ENCODE measurements around the gene BCAS4.

The BCAS4 gene

DNA sequence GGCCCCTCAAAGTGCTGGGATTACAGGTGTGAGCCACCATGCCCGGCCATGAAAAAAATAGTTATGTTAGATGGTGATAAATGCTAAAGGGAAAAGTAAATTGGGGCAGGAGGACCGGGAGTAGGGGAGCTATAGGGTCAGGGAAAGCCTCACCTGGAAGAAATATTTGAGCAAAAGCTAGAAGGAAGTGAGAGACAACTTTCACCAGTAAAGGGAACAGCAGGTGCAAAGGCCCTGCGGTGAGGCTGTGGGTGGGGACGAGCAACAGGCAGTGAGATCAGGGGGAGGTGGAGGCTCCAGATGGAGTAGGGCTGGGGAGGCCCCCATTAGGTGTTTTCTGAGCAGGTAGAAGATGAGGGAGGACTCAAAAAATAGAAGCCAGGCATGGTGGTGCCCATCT is 16.0 kb downstream of the BCAS4 start:
- TF ChIP-seq NFIC (IDR thresholded peaks at IDR 0.05) (no peak), TAF1 (IDR thresholded peaks at IDR 0.05; ENCODE audit: low read depth) (no peak), CEBPB (IDR thresholded peaks at IDR 0.05) (no peak), TEAD4 (IDR thresholded peaks at IDR 0.05) (no peak), TCF12 (IDR thresholded peaks at IDR 0.05; ENCODE audit: low read depth) (no peak), EGR1 (IDR thresholded peaks at IDR 0.05) (no peak), EP300 (IDR thresholded peaks at IDR 0.05; ENCODE audit: borderline replicate concordance) (no peak), ZBTB7A (IDR thresholded peaks at IDR 0.05; ENCODE audit: low read depth) (no peak), CREB1 (IDR thresholded peaks at IDR 0.05; ENCODE audit: low read depth) (no peak), YY1 (IDR thresholded peaks at IDR 0.05; ENCODE audit: low read depth) (no peak), FOXM1 (IDR thresholded peaks at IDR 0.05; ENCODE audit: borderline replicate concordance, low read depth) (no peak), RAD21 (IDR thresholded peaks at IDR 0.05; ENCODE audit: low read depth) (no peak)
- TF ChIP-seq, protein P1, sequence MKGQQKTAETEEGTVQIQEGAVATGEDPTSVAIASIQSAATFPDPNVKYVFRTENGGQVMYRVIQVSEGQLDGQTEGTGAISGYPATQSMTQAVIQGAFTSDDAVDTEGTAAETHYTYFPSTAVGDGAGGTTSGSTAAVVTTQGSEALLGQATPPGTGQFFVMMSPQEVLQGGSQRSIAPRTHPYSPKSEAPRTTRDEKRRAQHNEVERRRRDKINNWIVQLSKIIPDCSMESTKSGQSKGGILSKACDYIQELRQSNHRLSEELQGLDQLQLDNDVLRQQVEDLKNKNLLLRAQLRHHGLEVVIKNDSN (IDR thresholded peaks at IDR 0.05), result no peak
- TF ChIP-seq, protein P2, sequence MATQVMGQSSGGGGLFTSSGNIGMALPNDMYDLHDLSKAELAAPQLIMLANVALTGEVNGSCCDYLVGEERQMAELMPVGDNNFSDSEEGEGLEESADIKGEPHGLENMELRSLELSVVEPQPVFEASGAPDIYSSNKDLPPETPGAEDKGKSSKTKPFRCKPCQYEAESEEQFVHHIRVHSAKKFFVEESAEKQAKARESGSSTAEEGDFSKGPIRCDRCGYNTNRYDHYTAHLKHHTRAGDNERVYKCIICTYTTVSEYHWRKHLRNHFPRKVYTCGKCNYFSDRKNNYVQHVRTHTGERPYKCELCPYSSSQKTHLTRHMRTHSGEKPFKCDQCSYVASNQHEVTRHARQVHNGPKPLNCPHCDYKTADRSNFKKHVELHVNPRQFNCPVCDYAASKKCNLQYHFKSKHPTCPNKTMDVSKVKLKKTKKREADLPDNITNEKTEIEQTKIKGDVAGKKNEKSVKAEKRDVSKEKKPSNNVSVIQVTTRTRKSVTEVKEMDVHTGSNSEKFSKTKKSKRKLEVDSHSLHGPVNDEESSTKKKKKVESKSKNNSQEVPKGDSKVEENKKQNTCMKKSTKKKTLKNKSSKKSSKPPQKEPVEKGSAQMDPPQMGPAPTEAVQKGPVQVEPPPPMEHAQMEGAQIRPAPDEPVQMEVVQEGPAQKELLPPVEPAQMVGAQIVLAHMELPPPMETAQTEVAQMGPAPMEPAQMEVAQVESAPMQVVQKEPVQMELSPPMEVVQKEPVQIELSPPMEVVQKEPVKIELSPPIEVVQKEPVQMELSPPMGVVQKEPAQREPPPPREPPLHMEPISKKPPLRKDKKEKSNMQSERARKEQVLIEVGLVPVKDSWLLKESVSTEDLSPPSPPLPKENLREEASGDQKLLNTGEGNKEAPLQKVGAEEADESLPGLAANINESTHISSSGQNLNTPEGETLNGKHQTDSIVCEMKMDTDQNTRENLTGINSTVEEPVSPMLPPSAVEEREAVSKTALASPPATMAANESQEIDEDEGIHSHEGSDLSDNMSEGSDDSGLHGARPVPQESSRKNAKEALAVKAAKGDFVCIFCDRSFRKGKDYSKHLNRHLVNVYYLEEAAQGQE (IDR thresholded peaks at IDR 0.05; ENCODE audit: low read depth), result no peak
- TF ChIP-seq, protein P3, sequence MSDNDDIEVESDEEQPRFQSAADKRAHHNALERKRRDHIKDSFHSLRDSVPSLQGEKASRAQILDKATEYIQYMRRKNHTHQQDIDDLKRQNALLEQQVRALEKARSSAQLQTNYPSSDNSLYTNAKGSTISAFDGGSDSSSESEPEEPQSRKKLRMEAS (IDR thresholded peaks at IDR 0.05), result no peak

DNA sequence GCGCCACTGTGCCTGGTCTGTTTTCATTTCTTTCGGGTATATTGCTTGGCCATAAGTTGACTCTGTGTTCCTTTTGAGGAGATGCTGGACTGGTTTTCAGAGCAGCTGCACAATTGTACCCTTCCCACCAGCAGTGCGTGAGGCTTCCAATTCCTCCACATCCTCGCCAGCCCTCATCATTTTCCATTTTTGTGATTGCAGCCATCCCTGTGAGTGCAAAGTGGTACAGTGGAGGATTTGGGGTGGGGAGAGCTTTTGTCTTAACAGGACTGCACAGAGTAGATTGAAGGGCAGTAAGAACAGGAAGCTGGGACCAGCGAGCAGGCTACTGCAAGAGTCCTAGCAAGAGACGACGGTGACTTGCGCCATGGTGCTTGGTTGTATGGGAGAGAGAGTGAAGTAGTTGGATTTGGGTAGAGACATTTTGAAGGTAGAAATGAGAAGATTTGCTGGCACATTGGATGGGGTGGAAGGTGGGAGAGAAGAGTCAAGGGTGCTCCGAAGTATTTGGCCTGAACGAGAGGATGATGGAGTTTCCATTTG is 18.3 kb downstream of the BCAS4 start:
- TF ChIP-seq TCF12 (IDR thresholded peaks at IDR 0.05; ENCODE audit: low read depth) (no peak), EGR1 (IDR thresholded peaks at IDR 0.05) (no peak), RAD21 (IDR thresholded peaks at IDR 0.05; ENCODE audit: low read depth) (no peak), FOXM1 (IDR thresholded peaks at IDR 0.05; ENCODE audit: borderline replicate concordance, low read depth) (no peak), CEBPB (IDR thresholded peaks at IDR 0.05) (no peak)
- TF ChIP-seq, protein P1 (IDR thresholded peaks at IDR 0.05), result no peak

DNA sequence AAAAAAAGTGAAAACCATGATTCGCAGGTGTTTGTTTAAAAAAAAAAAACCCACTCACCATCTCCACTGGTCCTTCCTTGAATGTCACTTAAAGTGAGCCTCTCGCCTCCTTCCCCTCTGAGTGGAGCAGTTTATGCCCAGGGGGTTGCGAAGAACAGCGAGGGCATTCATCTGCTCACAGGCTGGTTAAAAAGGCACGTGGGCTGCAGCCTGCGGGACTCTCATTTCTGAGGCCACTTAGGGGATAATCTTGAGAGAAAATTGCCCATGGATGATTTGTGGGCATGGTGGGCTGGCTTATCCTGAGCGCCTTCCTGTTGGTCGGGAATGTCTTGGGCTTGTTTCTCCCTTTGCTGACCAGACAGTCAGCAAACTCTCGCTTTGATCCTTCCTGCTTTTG is 18.9 kb downstream of the BCAS4 start:
- TF ChIP-seq RAD21 (IDR thresholded peaks at IDR 0.05; ENCODE audit: low read depth) (no peak), ZBTB7A (IDR thresholded peaks at IDR 0.05; ENCODE audit: low read depth) (no peak), CREB1 (IDR thresholded peaks at IDR 0.05; ENCODE audit: low read depth) (no peak), TCF12 (IDR thresholded peaks at IDR 0.05; ENCODE audit: low read depth) (no peak), EP300 (IDR thresholded peaks at IDR 0.05; ENCODE audit: borderline replicate concordance) (no peak), EGR1 (IDR thresholded peaks at IDR 0.05) (no peak), YY1 (IDR thresholded peaks at IDR 0.05; ENCODE audit: low read depth) (no peak), CEBPB (IDR thresholded peaks at IDR 0.05) (no peak), FOXM1 (IDR thresholded peaks at IDR 0.05; ENCODE audit: borderline replicate concordance, low read depth) (no peak), TEAD4 (IDR thresholded peaks at IDR 0.05) (no peak), NFIC (IDR thresholded peaks at IDR 0.05) (no peak)
- TF ChIP-seq, protein P3 (IDR thresholded peaks at IDR 0.05), result no peak
- TF ChIP-seq, protein P2 (IDR thresholded peaks at IDR 0.05; ENCODE audit: low read depth), result no peak

DNA sequence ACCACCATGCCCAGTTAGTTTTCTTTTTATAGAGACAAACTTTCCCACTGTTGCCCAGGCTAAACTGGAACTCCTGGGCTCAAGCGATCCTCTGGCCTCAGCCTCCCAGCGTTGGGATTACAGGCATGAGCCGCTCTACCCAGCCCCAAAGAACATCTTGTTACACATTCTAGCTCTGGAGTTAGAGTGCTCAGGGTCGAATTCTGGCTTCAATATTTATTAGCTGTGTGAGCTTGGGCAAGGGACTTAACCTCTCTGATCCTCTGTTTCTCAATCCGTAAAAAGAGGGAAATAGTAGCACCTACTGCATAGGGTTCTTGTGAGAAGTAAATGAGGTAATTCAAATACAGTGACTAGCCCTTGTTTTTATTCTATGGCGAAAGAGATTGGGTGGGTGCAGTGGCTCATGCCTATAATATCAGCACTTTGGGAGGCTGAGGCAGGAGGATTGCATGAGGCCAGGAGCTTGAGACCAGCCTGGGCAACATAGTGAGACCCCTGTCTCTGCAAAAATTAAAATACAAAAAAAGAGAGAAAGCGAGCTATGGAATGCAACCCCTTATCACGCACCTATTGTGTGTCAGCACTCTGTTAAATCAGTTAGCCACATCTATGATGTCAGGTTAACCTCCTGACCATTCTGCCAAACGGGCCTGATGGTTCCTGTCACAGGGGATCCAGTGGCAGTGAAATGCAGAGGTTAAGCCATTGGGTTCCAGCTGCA is 19.7 kb downstream of the BCAS4 start:
- TF ChIP-seq EP300 (IDR thresholded peaks at IDR 0.05; ENCODE audit: borderline replicate concordance) (no peak), CEBPB (IDR thresholded peaks at IDR 0.05) (no peak), NFIC (IDR thresholded peaks at IDR 0.05) (no peak), FOXM1 (IDR thresholded peaks at IDR 0.05; ENCODE audit: borderline replicate concordance, low read depth) (no peak), CREB1 (IDR thresholded peaks at IDR 0.05; ENCODE audit: low read depth) (no peak), ZBTB7A (IDR thresholded peaks at IDR 0.05; ENCODE audit: low read depth) (no peak), TCF12 (IDR thresholded peaks at IDR 0.05; ENCODE audit: low read depth) (no peak), EGR1 (IDR thresholded peaks at IDR 0.05) (no peak), TAF1 (IDR thresholded peaks at IDR 0.05; ENCODE audit: low read depth) (no peak), YY1 (IDR thresholded peaks at IDR 0.05; ENCODE audit: low read depth) (no peak), RAD21 (IDR thresholded peaks at IDR 0.05; ENCODE audit: low read depth) (no peak)
- TF ChIP-seq, protein P1 (IDR thresholded peaks at IDR 0.05), result no peak
- TF ChIP-seq, protein P2 (IDR thresholded peaks at IDR 0.05; ENCODE audit: low read depth), result no peak

Data from Ishikawa (cell line).